ENCODE data around the gene HAGHL.

Gene HAGHL, protein sequence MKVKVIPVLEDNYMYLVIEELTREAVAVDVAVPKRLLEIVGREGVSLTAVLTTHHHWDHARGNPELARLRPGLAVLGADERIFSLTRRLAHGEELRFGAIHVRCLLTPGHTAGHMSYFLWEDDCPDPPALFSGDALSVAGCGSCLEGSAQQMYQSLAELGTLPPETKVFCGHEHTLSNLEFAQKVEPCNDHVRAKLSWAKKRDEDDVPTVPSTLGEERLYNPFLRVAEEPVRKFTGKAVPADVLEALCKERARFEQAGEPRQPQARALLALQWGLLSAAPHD

GRCh38 chr16:726438-727290 is at the start of gene HAGHL, which contains the start of gene CCDC78:
TSS of gene HAGHL (plus strand) at chr16:727106. CDS start at chr16:727510, 404 bp downstream.
TSS of gene CCDC78 (minus strand) at chr16:726443. CDS start at chr16:726367, 76 bp downstream.
- H3K27ac ChIP-seq, result peak within 1 kb of the TSS; percentile 45
- no peak for DNase-seq (ENCODE audit: low read depth, low spot score)

- DNase-seq (ENCODE audit: low read depth, low spot score), result no peak
- peak overlapping the region; percentile 58 for H3K27ac ChIP-seq
Measured at GRCh38 chr16:677316-678190, 49.4 kb upstream of the HAGHL start.

DNA sequence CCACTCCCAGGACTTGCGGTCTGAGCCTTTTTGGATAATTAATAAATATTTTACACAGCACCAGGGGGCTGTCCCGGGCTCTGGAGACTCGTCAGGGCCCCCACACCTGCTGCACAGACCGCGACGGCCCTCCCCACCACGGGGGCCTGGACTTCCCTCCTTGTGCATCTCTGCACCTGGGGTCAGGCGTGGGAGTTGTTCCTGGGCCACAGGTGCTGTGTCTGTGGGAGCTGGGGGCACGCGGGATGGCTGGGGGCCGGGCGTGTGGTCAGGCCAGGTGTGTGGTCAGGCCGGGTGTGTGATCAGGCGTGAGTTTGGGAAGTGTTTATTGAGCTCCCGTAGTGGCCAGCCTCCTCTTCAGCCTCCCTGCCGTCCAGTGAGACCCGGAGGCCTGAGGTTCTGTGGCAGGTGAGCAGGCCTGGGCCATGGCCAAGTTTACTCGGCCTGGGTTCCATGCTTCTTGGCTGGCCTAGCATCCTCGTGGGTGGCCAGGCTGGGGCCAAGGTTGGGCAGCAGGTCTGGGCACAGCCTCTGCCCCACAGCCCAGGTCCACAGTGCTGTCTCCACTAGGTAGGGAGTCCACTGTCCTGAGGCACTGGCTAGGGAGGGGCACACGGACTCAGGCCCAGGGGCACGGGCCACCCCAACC is 48.6 kb upstream of the HAGHL start:
- no peak for DNase-seq (ENCODE audit: low read depth, low spot score)
- H3K27ac ChIP-seq, result no peak overlapping the region

- no peak for DNase-seq (ENCODE audit: low read depth, low spot score)
- H3K27ac ChIP-seq, result peak overlapping the region; percentile 84
Measured at GRCh38 chr16:678858-679813, 47.8 kb upstream of the HAGHL start.

GRCh38 chr16:679814-680624 is 46.9 kb upstream of the HAGHL start, which contains the start of gene STUB1:
TSS of gene STUB1 (plus strand) at chr16:680410. CDS start at chr16:680526, 116 bp downstream.
- H3K27ac ChIP-seq, result peak within 1 kb of the TSS; percentile 84
- peak; percentile 20 for DNase-seq (ENCODE audit: low read depth, low spot score)

- H3K27ac ChIP-seq, result peak overlapping the region; percentile 84
- no peak for DNase-seq (ENCODE audit: low read depth, low spot score)
Measured at GRCh38 chr16:680625-680945, 46.3 kb upstream of the HAGHL start.

GRCh38 chr16:680967-681745 is 45.8 kb upstream of the HAGHL start:
- peak overlapping the region; percentile 84 for H3K27ac ChIP-seq
- DNase-seq (ENCODE audit: low read depth, low spot score), result no peak

DNA sequence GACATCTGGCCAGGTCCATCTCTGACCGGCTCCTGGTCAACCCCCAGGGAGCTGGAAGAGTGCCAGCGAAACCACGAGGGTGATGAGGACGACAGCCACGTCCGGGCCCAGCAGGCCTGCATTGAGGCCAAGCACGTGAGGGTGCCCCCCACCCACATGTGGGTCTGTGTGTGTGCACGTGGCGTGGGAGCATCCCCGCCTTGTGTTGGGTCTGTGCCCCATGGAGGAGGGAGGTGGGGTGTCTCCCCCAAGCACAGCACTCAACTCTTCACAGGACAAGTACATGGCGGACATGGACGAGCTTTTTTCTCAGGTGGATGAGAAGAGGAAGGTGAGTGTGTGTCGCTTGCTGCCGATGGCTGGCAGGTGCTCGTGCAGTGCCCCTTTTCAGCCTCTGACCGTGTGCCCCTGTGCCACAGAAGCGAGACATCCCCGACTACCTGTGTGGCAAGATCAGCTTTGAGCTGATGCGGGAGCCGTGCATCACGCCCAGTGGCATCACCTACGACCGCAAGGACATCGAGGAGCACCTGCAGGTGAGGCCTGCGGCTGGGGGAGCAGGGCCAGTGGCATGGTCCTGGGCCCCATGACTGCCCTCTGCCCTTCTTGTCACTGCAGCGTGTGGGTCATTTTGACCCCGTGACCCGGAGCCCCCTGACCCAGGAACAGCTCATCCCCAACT is 45.0 kb upstream of the HAGHL start:
- DNase-seq (ENCODE audit: low read depth, low spot score), result no peak
- H3K27ac ChIP-seq, result peak overlapping the region; percentile 84

DNA sequence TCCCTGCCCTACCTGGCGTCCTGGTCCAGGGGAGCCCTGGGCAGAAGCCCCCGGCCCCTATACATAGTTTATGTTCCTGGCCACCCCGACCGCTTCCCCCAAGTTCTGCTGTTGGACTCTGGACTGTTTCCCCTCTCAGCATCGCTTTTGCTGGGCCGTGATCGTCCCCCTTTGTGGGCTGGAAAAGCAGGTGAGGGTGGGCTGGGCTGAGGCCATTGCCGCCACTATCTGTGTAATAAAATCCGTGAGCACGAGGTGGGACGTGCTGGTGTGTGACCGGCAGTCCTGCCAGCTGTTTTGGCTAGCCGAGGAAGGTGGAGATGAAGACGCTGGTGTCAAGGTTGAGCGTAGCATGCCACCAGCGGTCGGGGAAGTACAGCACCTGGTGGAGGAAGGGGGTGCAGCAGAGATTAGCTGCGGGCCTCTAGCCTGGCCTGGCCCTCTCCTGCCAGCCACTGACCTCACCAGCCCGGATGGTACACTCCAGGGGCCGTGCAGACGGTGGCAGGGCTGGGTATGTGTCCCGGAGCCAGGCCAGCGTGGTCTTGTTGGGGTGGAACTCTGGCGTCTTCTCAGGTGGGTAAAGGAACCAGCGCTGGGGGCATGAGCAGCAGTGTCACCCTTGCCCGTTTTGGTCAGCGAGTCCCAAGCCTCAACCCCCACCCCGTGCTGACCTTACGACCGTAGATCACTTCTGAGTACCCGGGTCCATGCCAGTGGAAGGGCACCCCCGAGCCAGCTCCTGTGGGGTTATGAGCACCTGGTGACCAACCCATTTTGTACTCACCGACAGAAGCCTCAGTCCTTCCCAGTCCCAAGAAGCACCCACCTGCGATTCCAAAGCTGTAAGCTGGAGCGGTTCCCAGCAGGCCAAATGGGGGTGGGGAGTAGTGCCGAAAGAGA is 44.2 kb upstream of the HAGHL start:
- peak overlapping the region; percentile 79 for H3K27ac ChIP-seq

DNA sequence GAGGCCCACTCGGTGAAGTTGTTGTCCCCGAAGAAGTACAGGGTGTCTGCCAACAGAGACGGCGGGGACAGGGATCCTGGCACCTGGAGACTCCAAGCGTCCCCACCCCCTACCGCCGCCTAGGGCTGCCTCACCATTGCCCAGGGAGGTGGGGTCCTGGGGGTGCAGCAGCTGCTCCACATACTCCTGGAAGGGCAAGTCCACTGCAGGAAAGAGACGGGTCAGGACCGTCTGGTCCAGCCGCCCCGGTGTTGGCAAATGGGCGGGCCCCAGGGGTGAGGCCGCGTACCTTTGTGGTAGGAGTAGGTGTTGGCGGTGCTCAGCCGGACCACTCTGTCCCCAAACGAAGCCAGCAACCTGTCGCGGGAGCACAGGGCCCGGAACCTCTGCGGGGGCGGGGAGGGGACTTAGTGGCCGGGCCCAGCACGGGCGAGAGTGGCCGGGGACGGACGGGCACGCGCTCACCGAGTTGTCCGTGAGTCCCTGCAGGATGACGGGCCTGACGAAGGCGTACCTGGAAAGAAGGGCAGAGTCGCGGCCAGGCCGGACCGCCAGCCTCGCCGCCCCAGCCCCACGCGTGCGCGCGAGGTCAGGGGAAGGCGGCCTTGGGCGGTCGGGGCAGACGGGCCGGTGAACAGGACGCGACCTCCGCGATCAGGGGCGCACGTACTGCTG is 43.4 kb upstream of the HAGHL start:
- peak overlapping the region; percentile 79 for H3K27ac ChIP-seq
- no peak for DNase-seq (ENCODE audit: low read depth, low spot score)

More for the DNA sequence above, 44.2 kb upstream of the HAGHL start:
- DNase-seq (ENCODE audit: low read depth, low spot score), result no peak

DNA sequence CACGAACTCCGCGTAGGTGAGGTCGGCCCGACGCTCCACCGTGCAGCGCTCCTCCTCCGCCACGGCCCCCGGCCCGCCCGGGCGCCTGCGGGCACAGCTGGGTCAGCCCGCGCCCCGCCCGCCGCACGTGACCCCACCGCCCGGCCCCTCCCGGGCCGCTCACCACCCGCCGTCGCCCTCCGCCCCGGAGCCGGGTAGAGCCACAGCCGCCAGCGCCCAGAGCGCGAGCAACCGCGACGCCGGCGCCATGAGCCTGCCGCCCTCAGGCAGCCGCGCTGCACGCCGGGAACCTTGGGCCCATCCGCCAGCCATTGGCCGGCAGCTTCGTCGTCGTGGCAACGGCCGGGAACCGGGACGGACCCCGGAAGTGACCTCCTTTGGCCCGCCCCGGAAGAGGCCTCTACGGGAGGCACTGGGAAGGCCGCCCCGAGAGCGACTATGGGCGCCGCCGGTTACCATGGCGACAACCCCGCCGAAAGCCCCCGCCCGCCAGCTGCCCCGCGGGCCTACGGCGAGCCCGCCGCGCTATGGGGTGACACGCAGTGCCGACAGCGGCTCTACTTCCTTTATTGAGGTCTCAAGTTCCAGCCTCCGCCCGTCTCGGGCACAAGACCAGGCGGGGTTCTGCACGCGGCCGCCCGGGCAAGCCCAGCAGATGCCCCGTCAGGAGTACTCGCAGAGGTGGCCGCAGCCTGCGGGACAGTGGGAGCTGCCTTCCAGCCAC is 42.7 kb upstream of the HAGHL start, which contains the start of gene JMJD8:
JMJD8 (minus strand) TSS at position 264 of the 724 bp plus-strand sequence; CDS start at position 249, 15 bp downstream.
- peak within 1 kb of the TSS; percentile 79 for H3K27ac ChIP-seq
- DNase-seq (ENCODE audit: low read depth, low spot score), result peak; percentile 79

- DNase-seq (ENCODE audit: low read depth, low spot score), result no peak
- peak overlapping the region; percentile 79 for H3K27ac ChIP-seq
Measured at GRCh38 chr16:684961-685696, 41.8 kb upstream of the HAGHL start.

- H3K27ac ChIP-seq, result no peak overlapping the region
- DNase-seq (ENCODE audit: low read depth, low spot score), result no peak
Measured at GRCh38 chr16:685967-686366, 40.9 kb upstream of the HAGHL start.

All from epithelial cell of prostate (primary cell).